HG02798 (cell line): ENCODE measurements around the gene EOMES.
A peak's percentile ranks its signal among the peaks of the same experiment; 100 is the strongest.

ENCODE experiments used
- ATAC-seq: cut with Tn5 transposase; IDR thresholded peaks from one replicate; pipeline ENCODE4 v1.9.1; 2021; ENCODE audit warnings: mild to moderate bottlenecking; ENCODE audit not compliant: unreplicated experiment, poor library complexity

EOMES gene

GRCh38 chr3:27685474-27685873 lies 36.6 kb downstream of the EOMES start:
- no peak for ATAC-seq

GRCh38 chr3:27684302-27684701 lies 37.8 kb downstream of the EOMES start:
- no peak for ATAC-seq

- peak; percentile 71 for ATAC-seq
Measured at GRCh38 chr3:27681249-27681748, 40.8 kb downstream of the EOMES start.

GRCh38 chr3:27680517-27681246 lies 41.4 kb downstream of the EOMES start:
- ATAC-seq, result peak; percentile 6

GRCh38 chr3:27679691-27680090 lies 42.4 kb downstream of the EOMES start:
- no peak for ATAC-seq

GRCh38 chr3:27678234-27678633 lies 43.9 kb downstream of the EOMES start:
- ATAC-seq, result no peak

- no peak for ATAC-seq
Measured at GRCh38 chr3:27677565-27677964, 44.6 kb downstream of the EOMES start.

- ATAC-seq, result no peak
Measured at GRCh38 chr3:27675287-27675686, 46.8 kb downstream of the EOMES start.

GRCh38 chr3:27673701-27674100 lies 48.4 kb downstream of the EOMES start:
- ATAC-seq, result no peak

- no peak for ATAC-seq
Measured at GRCh38 chr3:27671101-27671500, 51.0 kb downstream of the EOMES start.

GRCh38 chr3:27670619-27671018 lies 51.5 kb downstream of the EOMES start:
- ATAC-seq, result no peak

- peak; percentile 50 for ATAC-seq
Measured at GRCh38 chr3:27669591-27669990, 52.5 kb downstream of the EOMES start.

GRCh38 chr3:27667751-27668150 lies 54.4 kb downstream of the EOMES start:
- no peak for ATAC-seq

GRCh38 chr3:27666708-27667107 lies 55.4 kb downstream of the EOMES start:
- peak; percentile 39 for ATAC-seq

- peak; percentile 72 for ATAC-seq
Measured at GRCh38 chr3:27666272-27666671, 55.9 kb downstream of the EOMES start.
